PC-9 (cell line): ENCODE measurements around the gene OLFML1. TPM values are rescaled to one million over a fixed set of nuclear protein-coding genes. Genes with fewer than 3 reads are reported as not detected.

Experiments
- BruUV-seq: library from RNA; stranded (reverse); fragments of 400-500 nt; replicated peaks from 2 replicates; lab custom pipeline; 2021; lab: Mats Ljungman, UMichigan
- CTCF ChIA-PET: fragments of 300-600 bp; sonication (Branson Sonifier 250); formaldehyde crosslinking; loops from one replicate; lab custom pipeline; 2022; ENCODE audit warnings: antibody characterized with exemption; lab: Charles Lee
- POLR2A ChIA-PET: fragments of 300-600 bp; sonication (Branson Sonifier 250); formaldehyde crosslinking; loops from one replicate; lab custom pipeline; 2022; ENCODE audit warnings: antibody characterized with exemption; ENCODE audit not compliant: unreplicated experiment; lab: Charles Lee
- DNase-seq, 2 experiments: peaks; one replicate each; pipeline versions ENCODE4 v3.0.0 to v3.0.0-alpha.2; 2015 to 2022; ENCODE audit warnings: mixed read lengths in 1 of 2
- H2AFZ ChIP-seq: fragments of 200-600 bp; sonication (generic); 2 replicates; pipeline ENCODE4 v1.8.1; 2017; ENCODE audit warnings: antibody characterized with exemption
- H3F3A ChIP-seq: fragments of 200-600 bp; sonication (generic); 2 replicates; pipeline ENCODE4 v1.8.1; 2017; ENCODE audit warnings: antibody characterized with exemption, mild to moderate bottlenecking, low read depth; ENCODE audit not compliant: insufficient read depth
- H3K27ac ChIP-seq: fragments of 200-600 bp; sonication (generic); 2 replicates; pipeline ENCODE4 v1.6.1; 2016; ENCODE audit warnings: mixed run types
- H3K27me3 ChIP-seq: fragments of 200-600 bp; sonication (generic); 2 replicates; pipeline ENCODE4 v1.6.1; 2016; ENCODE audit warnings: low read depth, mixed run types; ENCODE audit not compliant: insufficient read depth
- H3K36me3 ChIP-seq: fragments of 200-600 bp; sonication (generic); 2 replicates; pipeline ENCODE4 v1.6.1; 2016; ENCODE audit warnings: low read depth, mixed run types
- H3K4me1 ChIP-seq: fragments of 200-600 bp; sonication (generic); replicated peaks from 2 replicates; pipeline ENCODE4 v1.6.1; 2016; ENCODE audit warnings: mixed run types; ENCODE audit not compliant: insufficient read depth
- H3K4me2 ChIP-seq: fragments of 200-600 bp; sonication (generic); 2 replicates; pipeline ENCODE4 v1.6.1; 2017; ENCODE audit warnings: mixed run types
- H3K4me3 ChIP-seq: fragments of 200-600 bp; sonication (generic); 2 replicates; pipeline ENCODE4 v1.6.1; 2016; ENCODE audit warnings: mixed run types
- H3K79me2 ChIP-seq: fragments of 200-600 bp; sonication (generic); 2 replicates; pipeline ENCODE4 v1.6.1; 2017; ENCODE audit warnings: low read depth, mixed run types
- H3K9me2 ChIP-seq: fragments of 200-600 bp; sonication (generic); 2 replicates; pipeline ENCODE4 v1.8.1; 2017; ENCODE audit warnings: mild to moderate bottlenecking; ENCODE audit not compliant: insufficient read depth
- H3K9me3 ChIP-seq: fragments of 200-600 bp; sonication (generic); 2 replicates; pipeline ENCODE4 v1.8.1; 2016; ENCODE audit warnings: low read depth; ENCODE audit not compliant: insufficient read depth
- H4K20me1 ChIP-seq: fragments of 200-600 bp; sonication (generic); 2 replicates; pipeline ENCODE4 v1.8.1; 2017; ENCODE audit not compliant: insufficient read depth
- CTCF ChIP-seq: fragments of 200-600 bp; sonication (generic); conservative IDR thresholded peaks from 2 replicates; pipeline ENCODE4 v1.6.1; 2017; ENCODE audit warnings: mixed run types, antibody characterized with exemption, mild to moderate bottlenecking, moderate library complexity
- EZH2 ChIP-seq: fragments of 200-600 bp; sonication (generic); IDR thresholded peaks from 2 replicates; pipeline ENCODE4 v1.8.0; 2017; ENCODE audit warnings: antibody characterized with exemption, low read depth
- intact Hi-C: fragments of 100-400 bp; cut with micrococcal nuclease; formaldehyde crosslinking; loops from one replicate; pipeline ENCODE4 v1.10.0; 2022; ENCODE audit not compliant: unreplicated experiment
- total RNA-seq: library from RNA; stranded (reverse); gene quantifications from 2 replicates; pipeline ENCODE4 v1.2.3, GENCODE V29; 2021

Gene OLFML1
- total RNA-seq, 1 experiment from 2014 or later: not detected

- no TSS peak for BruUV-seq
- no peak for DNase-seq
- Histone ChIP-seq H2AFZ (no peak overlapping the region), H3K9me2 (no peaks in the 10 kb centered on the region), H4K20me1 (no peaks in the 10 kb centered on the region), H3K9me3 (no peaks in the 10 kb centered on the region), H3K79me2 (no peaks in the 10 kb centered on the region), H3K4me3 (no peak overlapping the region), H3K4me1 (no peaks in the 10 kb centered on the region), H3K27ac (no peak overlapping the region), H3F3A (no peaks in the 10 kb centered on the region), H3K27me3 (no peaks in the 10 kb centered on the region), H3K36me3 (no peaks in the 10 kb centered on the region), H3K4me2 (no peak overlapping the region)
- CTCF ChIA-PET: no interaction called here
- POLR2A ChIA-PET: no interaction called here
- TF ChIP-seq CTCF: no peak
- intact Hi-C loops: no loop called here
Measured at GRCh38 chr11:7499081-7499480, 13.8 kb downstream of the OLFML1 start.

GRCh38 chr11:7500251-7500650 lies 14.9 kb downstream of the OLFML1 start:
- no peaks in the 10 kb centered on the region for H3K9me3 ChIP-seq
- no peak overlapping the region for H2AFZ ChIP-seq
- H3K4me2 ChIP-seq: no peak overlapping the region
- H3K36me3 ChIP-seq: no peaks in the 10 kb centered on the region
- no peaks in the 10 kb centered on the region for H3K9me2 ChIP-seq
- TF ChIP-seq CTCF: no peak
- TF ChIP-seq EZH2: no peak
- H4K20me1 ChIP-seq: no peaks in the 10 kb centered on the region
- no TSS peak for BruUV-seq
- no peaks in the 10 kb centered on the region for H3F3A ChIP-seq
- ChIA-PET POLR2A (no interaction called here), CTCF (no interaction called here)
- no peaks in the 10 kb centered on the region for H3K4me1 ChIP-seq
- no peaks in the 10 kb centered on the region for H3K79me2 ChIP-seq
- DNase-seq: no peak
- intact Hi-C loops: no loop called here
- H3K27ac ChIP-seq: no peak overlapping the region
- no peak overlapping the region for H3K4me3 ChIP-seq
- no peaks in the 10 kb centered on the region for H3K27me3 ChIP-seq

DNA sequence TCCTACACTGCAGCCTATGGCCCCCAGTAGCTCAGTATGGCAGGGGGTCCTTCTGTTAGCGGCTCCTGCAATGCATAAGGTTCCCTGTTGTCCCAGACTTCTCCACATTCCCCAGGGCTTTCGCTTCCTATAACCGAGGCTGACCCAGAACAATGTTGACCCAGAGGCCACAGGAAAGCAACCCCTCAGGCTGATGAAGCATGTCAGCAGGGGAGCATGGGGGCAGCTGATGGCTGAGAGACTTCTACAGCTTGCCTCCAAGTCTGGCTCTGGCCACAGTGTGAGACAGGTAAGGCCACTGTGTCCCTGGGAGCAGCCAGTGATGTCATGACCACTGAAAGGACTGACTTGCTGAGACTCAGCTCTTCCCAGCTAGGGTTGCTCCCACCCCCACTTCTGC lies 15.9 kb downstream of the OLFML1 start:
- Histone ChIP-seq H3K4me1 (no peaks in the 10 kb centered on the region), H3K4me2 (no peak overlapping the region), H3F3A (no peaks in the 10 kb centered on the region), H3K79me2 (no peaks in the 10 kb centered on the region), H3K27ac (no peak overlapping the region), H2AFZ (no peak overlapping the region), H3K9me2 (no peaks in the 10 kb centered on the region), H3K36me3 (no peaks in the 10 kb centered on the region), H3K4me3 (no peak overlapping the region), H3K9me3 (no peaks in the 10 kb centered on the region), H3K27me3 (no peaks in the 10 kb centered on the region), H4K20me1 (no peaks in the 10 kb centered on the region)
- ChIA-PET POLR2A (no interaction called here), CTCF (no interaction called here)
- no peak for DNase-seq
- no TSS peak for BruUV-seq
- intact Hi-C loops: no loop called here
- TF ChIP-seq EZH2 (no peak), CTCF (no peak)
